Hematopoietic multipotent progenitor cell treated with erythropoietin and hydrocortisone succinate and interleukin-3 and kit ligand, for 6 days (in vitro differentiated cells): Measurements from ENCODE around the gene SYT11.
"Not testable (repeated sequence)": the region's sequence is repeated elsewhere in the genome, so short reads cannot be mapped to it uniquely, and the experiment has no call there.

ENCODE experiments used
- DNase-seq: peaks from one replicate; pipeline ENCODE4 v3.0.0-alpha.2; 2015

SYT11 gene

DNA sequence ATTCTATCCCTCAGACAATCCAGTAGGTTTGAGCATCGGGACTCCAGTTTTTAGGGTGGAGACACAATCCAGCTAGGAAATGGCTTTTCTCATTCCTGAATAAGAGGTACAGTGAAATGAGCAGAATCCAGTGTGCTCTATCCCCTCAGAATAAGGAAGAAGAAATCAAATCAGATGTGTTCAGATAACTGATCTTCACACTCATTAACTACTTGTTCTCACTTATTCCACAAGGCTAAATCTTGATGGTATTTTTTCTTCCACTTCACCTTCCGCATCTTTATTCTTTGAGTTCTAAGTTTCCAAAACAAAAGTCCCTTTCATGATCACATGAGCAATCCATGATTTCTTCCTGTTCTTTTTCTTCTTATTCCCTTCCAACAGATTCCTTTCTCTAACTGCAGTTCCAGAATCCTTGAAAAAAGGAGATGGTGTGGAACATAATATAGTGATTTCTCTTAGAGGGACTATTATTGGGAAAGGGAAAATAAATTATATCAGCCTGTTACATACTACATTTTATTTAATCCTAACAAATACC, 1.7 kb downstream of the SYT11 start:
- DNase-seq: no peak

DNA sequence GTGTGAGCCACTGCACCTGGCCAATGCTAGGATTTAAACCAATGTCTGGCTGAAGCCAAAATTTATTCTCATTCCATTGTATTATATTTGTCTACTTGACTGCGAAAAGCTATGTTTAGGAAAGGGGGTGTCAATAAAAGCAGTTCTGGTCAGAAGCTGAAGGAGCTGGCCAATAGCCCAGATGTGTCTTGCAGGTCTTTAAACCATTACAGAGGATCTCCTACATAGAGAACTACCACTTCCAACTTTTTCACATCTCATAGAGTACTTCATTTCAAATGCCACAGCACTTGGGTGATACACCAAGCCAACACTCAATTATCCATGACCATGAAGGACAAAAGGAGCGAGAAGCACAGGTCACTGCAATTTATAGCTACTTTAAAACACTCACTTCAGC, 2.5 kb downstream of the SYT11 start:
- no peak for DNase-seq

DNA sequence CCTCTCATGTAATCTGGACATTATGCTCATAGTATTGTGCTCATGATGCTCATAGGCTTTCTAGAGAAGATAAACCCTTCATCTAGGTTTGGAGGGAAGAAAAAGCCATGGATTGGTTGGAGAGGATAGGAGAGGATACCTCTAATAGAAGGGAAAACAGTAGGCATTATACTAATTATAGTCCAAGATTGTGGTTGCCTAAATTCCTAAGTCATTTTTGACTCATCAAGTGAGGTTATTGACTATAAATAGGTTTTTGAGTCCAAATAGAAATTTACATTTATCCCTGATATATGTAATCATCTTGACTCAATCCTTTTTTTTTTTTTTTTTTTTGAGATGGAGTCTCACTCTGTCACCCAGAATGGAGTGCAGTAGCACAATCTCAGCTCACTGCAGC, 5.0 kb downstream of the SYT11 start:
- no peak for DNase-seq

DNA sequence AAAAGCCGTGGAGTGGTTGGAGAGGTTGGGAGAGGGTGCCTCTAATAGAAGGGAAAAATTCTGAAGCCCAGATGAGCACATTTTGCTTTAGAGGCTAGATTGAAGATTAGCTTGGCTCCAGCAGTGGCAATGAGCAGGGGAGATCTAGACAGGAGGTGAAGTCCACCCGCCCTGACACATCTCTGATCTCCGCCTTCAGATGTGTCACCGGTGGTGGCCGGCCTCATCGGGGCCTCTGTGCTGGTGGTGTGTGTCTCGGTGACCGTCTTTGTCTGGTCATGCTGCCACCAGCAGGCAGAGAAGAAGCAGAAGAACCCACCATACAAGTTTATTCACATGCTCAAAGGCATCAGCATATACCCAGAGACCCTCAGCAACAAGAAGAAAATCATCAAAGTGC, 8.4 kb downstream of the SYT11 start:
- DNase-seq: no peak

DNA sequence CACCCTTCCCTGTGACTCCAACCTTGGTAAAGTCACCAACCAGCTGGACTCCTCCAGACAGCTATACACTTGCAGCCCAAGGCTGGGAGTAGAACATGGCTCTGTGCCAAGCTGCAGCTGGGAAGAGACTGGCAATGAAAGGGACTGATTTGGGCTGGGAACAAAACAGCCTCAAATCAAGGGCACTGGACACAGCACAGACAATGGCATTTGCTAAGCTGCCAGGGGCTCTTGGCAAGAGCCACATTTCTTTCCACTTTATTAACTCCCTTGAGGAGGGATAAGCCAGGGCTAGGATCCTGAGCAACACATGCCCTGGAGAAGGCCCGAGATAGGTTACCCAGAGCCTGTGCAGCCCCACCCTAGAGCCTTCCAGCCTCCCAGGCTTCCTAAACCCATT, 12.0 kb downstream of the SYT11 start:
- no peak for DNase-seq

DNA sequence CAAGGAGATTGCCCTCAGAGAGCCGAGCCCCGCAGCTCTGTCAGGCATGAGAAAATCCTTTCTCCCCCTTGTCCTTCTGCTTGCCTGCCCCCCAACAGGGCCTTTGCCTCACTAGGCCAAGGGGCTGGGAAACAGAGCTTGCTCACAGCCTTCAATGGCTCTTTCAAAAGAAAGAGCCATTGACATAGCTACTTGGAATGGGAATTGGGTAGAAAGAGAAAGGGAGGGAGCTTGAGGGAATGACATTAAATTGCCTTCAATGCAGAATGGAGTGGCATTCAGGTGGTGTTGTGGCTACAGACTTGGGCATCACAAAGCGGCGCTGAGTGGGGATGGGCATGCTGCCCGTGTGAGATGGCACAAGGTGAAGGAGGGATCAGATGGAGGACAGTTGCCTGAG, 13.2 kb downstream of the SYT11 start:
- DNase-seq: no peak

DNA sequence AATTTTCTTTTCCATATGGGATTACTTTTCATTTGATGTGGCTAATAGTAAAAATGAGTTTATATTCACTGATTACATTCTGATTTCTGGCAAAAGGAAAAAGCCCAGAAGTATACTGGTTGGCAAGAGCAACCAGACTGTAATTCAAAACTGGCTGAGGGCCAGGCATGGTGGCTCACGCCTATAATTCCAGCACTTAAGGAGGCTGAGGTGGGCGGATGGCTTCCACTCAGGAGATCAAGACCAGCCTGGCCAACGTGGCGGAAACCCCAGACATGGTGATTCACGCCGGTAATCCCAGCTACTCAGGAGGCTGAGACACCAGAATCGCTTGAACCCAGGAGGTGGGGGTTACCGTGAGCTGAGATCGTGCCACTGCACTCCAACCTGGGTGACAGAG, 14.5 kb downstream of the SYT11 start:
- no peak for DNase-seq

DNA sequence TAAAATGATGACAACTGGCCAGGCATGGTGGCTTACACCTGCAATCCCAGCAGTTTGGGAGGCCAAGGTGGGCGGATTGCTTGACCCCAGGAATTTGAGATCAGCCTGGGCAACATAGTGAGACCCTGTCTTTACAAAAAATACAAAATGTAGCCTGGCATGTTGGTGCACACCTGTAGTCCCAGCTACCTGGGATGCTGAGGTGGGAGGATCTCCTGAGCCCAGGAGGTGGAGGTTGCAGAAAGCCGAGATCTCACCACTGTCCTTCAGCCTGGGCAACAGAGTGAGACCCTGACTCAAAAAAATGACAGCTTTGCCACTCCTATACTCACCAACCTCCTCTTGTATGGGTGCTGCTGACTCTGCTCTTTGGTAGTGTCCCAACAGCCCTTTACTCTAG, 18.6 kb downstream of the SYT11 start:
- no peak for DNase-seq

DNA sequence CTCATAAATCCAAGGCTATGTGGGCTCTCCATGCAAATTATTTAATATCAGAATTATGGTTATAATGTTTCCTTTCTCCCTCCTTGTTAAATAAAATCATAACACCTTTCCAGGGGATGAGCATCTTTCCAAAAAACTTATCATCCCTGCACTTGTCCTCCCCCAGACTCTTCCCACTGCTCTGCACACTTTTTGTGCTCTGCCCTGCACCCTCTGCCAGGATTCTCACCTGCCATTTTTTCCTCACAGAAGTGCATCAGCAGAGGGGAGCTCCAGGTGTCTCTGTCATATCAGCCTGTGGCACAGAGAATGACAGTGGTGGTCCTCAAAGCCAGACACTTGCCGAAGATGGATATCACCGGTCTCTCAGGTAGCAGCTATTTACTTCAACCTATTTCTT, 20.9 kb downstream of the SYT11 start:
- DNase-seq: no peak

DNA sequence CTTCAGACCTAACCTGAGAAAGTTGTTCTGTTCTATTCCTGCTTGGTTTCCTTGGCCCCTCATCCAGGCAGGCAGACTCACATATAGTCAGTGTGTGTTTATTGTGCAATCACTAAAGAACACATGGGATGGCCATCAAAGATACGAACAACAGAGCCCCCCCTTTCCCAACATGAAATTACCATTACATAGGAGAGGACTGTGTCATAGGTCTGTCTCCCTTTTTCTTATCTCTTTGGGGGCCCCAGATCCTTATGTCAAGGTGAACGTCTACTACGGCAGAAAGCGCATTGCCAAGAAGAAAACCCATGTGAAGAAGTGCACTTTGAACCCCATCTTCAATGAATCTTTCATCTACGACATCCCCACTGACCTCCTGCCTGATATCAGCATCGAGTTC, 21.6 kb downstream of the SYT11 start:
- no peak for DNase-seq

DNA sequence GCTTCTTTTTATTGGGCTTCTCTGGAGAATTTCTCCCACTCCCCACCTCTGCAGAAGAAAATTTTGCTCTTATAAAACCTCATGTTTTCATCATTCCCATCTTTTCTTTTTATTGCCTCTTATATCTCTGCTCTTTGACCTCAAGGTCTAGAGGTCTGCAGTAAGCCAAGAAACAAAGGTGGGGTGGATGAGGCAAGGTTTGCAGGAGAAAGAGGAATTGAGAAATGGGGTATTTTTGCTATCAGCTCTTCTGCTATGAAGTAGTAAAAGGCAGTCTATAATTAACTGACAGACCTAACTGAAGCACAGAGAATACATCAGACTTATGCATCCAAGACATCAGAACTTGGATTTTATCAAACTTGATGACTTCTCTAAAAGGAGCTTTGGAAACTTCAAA, 22.9 kb downstream of the SYT11 start:
- no peak for DNase-seq

DNA sequence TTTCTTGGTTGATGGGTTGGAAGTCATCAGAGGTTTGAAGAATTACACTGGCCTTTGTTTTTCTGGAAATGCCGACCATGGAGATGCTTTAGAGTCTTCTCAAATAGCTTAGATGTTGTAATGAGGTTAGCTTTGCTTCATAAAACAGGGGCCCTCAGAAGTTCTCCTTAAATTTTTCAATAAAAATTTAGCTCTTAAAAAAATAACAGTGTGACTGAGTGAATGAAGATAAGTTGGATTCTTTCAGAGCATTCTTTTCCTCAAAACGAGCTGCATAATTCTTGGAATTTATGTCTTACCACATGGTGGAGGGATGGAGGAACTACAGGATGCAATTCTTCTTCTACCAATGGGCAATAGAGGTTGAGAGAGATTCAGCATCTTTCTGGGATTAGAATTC, 23.4 kb downstream of the SYT11 start:
- DNase-seq: no peak

DNA sequence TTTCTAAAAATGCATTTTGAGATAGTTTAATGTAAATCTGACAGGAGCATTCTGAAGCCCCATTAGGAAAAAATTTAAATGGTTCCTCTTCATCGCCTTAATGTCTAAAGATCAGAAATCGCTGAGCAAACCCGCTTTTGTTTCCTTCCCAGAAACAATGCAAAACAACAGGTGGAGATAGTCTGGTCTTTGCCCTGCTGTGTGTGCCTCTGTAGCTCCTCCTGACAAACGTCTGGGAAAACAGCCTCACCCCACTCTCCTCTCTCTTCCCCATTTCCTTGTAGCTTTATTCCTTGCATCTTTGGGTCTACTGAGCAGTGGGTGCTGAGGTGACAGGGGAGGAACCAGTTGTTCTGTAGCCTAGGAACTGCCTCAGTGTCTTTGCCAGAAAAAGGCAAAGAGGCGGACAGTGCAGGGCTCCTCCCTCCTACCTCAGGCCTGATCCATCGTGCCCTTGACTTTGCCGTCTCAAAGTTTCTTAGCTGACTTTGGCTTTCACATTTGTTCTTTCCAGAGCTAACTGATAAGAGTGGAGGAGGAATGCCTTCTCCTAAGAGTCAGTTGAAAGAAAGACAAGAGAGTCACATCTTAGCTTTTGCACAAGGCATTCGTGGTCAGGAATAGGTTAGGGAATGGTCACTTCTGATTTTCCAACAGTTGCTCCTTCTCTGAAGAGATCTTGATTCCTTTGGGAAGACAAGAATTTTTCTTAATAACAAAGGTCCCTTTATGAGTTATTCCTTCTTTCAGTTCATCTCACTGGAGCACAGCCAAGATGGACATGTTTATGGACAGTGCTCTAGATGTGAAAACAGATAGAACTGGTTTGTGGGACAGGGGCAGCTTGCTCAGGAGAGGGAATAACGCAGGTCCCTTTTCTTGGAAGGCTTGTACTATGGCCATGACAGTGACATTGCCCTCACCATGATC, 24.9 kb downstream of the SYT11 start:
- no peak for DNase-seq

DNA sequence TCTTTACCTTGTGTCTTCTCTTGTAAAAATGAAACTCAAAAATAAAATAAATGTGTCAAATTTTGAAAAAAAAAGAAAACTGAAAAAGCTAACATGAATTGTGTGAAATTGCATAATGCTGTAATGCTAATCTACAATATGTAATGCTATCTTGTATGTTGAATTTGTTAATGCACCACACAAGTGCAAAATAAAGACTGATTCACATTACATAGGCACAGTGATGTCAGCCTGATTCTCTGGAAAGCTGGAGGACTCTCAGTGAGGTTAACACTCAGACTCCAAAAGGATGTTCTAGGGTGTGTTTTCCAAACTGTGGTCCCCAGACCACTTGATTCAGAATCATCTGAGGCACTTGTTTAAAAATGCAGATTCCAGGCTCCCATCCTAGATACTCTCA, 25.6 kb downstream of the SYT11 start:
- no peak for DNase-seq

DNA sequence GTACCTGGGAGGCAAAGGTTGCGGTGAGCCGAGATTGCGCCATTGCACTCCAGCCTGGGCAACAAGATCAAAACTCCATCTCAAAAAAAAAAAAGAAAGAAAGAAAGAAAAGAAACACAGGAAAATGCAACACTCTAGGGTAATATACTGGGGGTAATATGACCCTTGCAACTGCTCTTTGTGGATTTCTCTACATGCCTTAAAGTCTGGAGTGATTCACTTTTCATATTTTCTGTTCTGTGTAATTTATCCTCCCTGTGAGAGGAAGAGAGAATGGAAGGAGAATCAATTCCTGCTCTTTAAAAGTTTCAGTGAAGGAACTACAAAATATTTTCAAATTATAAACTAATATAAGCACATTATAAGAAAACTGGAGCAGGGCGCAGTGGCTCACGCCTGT, 29.1 kb downstream of the SYT11 start:
- DNase-seq: no peak

DNA sequence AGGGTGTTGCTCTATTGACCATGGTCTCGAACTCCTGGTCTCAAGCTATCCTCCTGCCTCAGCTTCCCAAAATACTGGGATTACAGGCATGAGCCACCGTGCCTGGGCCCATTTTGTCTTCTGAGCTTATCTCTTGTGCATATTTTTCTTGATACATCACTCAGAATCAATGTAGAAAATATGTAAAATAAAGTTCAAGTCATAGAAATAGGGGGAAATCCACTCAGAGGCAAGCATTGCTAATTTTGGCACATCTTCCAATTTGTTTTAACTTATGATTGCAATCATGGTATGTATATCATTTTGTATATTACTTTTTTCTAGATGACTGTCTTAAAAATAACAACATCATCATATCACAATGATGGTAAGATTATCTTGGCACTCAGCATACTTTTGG, 30.2 kb downstream of the SYT11 start:
- DNase-seq: no peak

DNA sequence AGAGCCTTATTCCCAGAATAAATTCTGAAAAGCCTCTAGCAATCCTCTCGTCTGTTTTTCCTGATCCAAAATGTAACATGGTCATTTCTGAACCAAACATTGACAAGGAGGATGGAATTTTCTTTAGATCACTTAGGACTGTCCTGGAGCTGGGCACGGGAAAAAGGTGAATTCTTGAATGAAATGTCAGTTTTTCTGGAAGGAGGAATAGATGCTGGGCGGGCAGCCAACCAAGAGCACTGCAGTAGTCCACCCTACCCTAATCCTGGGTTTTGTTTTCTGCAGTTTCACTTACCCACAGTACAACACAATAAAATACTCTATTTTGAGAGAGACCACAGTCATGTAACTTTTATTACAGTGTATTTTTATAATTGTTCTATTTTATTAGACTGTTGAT, 30.9 kb downstream of the SYT11 start:
- DNase-seq: no peak

DNA sequence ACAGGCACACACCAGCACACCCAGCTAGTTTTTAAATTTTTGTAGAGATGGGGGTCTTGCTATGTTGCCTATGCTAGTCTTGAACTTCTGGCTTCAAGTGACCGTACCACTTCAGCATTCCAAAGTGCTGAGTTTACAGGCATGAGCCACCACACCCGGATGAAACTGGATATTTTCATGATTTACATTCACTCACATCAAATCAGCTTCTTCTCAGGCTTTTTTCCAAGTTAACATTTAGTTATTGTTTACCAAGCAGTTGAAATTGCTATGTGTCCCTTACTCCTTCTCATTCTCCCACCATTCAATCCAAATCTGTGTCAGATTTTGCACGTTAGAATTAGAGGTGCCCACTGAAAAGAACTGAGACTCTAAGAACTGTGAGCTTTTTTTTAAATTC, 33.4 kb downstream of the SYT11 start:
- no peak for DNase-seq

DNA sequence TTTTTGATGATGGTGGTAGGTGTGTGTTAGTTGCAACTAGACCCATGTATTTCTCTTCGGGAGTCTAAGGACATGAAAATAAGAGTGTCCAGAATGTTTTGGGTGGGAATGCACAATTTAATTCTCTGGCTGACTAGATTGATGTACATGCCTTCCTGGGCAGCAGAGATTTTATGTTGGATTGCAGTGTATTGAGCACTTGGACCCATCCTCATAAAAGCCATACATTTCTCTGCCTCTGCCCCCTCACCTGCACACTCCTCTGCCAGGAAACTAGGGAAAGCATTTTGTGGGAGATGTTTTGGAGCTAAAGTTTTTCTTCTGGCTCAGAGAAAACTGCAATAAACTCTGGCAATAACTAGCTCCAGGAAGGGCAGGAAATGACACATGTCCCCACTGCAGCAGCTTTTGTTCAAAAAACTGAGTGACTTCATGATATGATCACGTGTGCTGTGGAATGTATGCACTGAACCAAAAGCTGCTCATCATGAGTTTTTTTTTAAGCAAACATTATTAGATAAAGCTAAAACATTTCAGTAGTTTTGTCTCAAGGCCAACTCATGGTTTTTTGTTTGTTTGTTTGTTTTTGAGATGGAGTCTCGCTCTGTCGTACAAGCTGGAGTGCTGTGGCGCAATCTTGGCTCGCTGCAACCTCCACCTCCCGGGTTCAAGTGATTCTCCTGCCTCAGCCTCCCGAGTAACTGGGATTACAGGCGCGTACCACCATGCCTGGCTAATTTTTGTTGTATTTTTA, 34.2 kb downstream of the SYT11 start:
- DNase-seq: peak; percentile 29

DNA sequence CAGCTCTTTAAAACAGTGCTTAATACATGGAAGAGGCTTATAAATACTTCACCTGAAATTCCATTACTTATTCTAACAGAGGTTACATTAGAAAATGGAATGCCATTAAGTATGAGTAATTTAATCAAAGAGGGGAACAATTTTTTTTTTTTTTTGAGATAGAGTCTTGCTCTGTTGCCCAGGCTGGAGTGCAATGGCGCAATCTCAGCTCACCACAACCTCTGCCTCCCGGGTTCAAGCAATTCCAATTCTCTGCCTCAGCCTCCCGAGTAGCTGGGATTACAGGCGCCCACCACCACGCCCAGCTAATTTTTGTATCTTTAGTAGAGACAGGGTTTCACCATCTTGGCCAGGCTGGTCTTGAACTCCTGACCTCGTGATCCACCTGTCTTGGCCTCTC, 36.2 kb downstream of the SYT11 start:
- not testable (repeated sequence) for DNase-seq

DNA sequence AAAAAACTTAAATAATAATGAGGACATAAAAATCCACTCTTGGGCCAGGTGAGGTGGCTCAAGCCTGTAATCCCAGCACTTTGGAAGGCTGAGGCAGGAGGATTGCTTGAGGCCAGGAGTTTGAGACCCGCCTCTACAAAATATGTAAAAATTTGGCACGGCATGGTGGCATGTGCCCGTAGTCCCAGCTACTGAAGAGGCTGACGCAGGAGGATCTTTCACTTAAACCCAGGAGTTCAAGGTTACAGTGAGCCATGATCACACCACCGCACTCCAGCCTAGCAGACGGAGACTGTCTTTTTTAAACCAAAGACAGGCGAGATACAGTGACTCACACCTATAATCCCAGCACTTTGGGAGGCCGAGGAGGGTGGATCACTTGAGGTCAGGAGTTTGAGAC, 37.1 kb downstream of the SYT11 start:
- DNase-seq: not testable (repeated sequence)

DNA sequence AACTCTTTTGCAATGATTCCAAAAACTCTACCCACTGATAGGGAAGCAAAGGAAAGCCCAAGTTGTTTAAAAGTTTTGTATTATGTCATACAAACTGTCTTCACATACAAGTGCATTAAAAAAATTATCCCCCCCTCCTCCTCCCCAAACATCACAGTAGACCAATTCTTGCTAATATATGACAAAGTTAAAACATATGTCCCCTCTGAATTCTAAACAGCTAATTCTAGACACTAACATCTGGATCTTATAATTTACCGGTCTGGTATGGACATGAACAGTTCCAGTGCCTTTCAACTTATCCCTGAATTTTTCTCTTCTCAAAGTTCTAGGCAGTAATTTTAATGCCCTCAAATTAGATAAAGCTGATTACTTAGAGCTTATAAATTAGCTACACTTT, 38.4 kb downstream of the SYT11 start:
- no peak for DNase-seq

DNA sequence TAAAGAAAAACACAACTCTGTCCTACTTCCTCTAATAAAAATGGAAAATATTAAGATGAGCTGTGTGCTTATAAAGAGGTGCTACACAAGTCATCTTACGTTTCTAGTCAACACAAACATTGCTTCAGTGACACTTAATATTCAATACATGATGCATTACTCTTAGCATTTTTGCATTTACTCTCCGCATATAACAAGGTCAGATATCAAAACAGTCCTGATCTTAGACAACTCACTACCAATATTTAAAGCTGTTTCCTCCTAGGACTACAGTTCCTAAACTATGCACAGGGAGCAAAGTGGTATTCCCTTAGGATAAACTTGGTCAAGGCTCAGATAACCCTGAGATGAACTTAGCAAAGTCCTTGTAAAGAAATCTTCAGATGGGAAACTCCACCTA, 39.5 kb downstream of the SYT11 start:
- DNase-seq: no peak

DNA sequence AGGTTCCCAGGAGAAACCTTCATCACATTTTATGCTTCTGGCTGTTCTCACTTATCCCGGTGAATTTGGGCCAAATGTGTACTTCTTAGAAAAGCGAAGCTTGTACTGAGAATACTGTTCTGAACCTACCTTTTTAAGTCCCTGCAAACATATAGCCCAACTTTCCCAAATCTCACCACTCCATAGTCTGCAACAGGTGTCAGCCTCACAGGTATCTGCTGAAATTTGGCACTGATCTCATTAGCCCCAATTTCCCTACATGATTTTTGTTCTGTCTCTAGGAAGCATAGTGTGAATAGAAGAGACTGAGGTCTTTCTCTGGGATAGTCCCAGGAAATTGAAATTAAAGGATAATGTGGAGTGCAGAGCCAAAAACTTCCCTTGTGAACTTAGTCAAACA, 40.3 kb downstream of the SYT11 start:
- no peak for DNase-seq
